H1 (cell line): ENCODE results near the gene TRIM44. TPM values are rescaled to one million over a fixed set of nuclear protein-coding genes. Genes with fewer than 3 reads are reported as not detected.

ENCODE experiments used
- GABPA ChIP-seq: IDR thresholded peaks from 2 replicates; pipeline ENCODE4 v1.6.1; 2011; ENCODE audit warnings: mild to moderate bottlenecking, low read length, moderate library complexity, borderline replicate concordance; ENCODE audit not compliant: insufficient read depth
- GTF2F1 ChIP-seq: IDR thresholded peaks from 2 replicates; pipeline ENCODE4 v1.6.1; 2012; ENCODE audit warnings: low read depth, low read length, improper control_type of control experiment, borderline replicate concordance
- RAD21 ChIP-seq, 2 experiments: IDR thresholded peaks in 1 of 2; conservative IDR thresholded peaks in 1 of 2; 2 replicates each; pipeline ENCODE4 v1.6.1; 2011; ENCODE audit warnings: low read depth in 2 of 2, low read length in 2 of 2, improper control_type of control experiment in 1 of 2, inconsistent platforms in 1 of 2, mild to moderate bottlenecking in 1 of 2, moderate library complexity in 1 of 2
- TAF7 ChIP-seq: optimal IDR thresholded peaks from 2 replicates; pipeline ENCODE3; 2011; ENCODE audit warnings: low read depth, mild to moderate bottlenecking, inconsistent platforms, low read length, moderate library complexity, borderline replicate concordance
- YY1 ChIP-seq: IDR thresholded peaks from 2 replicates; pipeline ENCODE4 v1.6.1; 2011; ENCODE audit warnings: low read depth, mild to moderate bottlenecking, low read length
- polyA plus RNA-seq, 7 experiments: library from polyadenylated mRNA; depleted of rRNA in 3 of 7; stranded (reverse) in 5 of 7; unstranded in 2 of 7; fragments of >200 nt in 5 of 7; fragments of 200-250 nt in 2 of 7; gene quantifications; 1 replicate in 5 of 7; 2 replicates in 1 of 7; 4 replicates in 1 of 7; pipeline versions ENCODE4 v1.2.1 to v1.2.3, GENCODE V29; 2011 to 2013; ENCODE audit warnings: missing spikeins in 2 of 7, mixed read lengths in 2 of 7
- total RNA-seq: library from RNA; stranded (reverse); fragmentation: NEBNext Ultra II Directional; extraction: Animal tissue kit (Norgen Biotek cat#: 25700); gene quantifications from 2 replicates; pipeline ENCODE4 v1.2.1, GENCODE V29; 2021

Gene TRIM44
- total and polyA plus RNA-seq, 2 of the 8 experiments (the other 6 are each of a cell fraction or from before 2014, with no cell fraction given): 13.9 to 34.4 TPM

- TF ChIP-seq TAF7: no peak
- TF ChIP-seq GTF2F1: no peak
- TF ChIP-seq GABPA: no peak
- TF ChIP-seq YY1: no peak
- no peak for TF ChIP-seq RAD21 (IDR thresholded peaks at IDR 0.05 in 1 of 2, conservative IDR thresholded peaks at IDR 0.05 in 1 of 2; ENCODE audit: low read depth in 2 of 2, low read length in 2 of 2)
Measured at GRCh38 chr11:35802221-35802620, 139.6 kb downstream of the TRIM44 start (continued).
